Astrocyte of the hippocampus (primary cell): ENCODE results near the gene ODAM.
"Not testable (repeated sequence)": the region's sequence is repeated elsewhere in the genome, so short reads cannot be mapped to it uniquely, and the experiment has no call there.

Source experiments
- DNase-seq: peaks from one replicate; pipeline ENCODE4 v3.0.0; 2011; ENCODE audit warnings: low read depth, low spot score

Gene ODAM

DNA sequence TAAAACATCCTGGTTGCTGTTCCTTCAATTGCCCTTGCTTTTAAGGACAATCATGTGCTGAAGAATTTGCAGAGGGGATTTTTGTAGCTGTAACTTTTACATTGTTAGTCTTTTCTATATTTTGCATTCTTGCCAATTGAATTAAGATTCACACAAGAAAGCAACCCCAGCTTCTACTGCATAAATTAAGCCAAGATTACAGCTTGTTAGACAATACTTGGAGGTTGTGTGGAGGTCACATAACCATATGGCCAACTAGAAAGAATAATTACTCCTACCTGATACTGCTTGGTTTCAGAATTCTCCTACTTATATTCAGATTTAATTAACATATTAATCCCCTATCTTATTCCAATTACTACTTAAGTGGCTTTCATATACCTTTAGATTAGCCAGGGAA lies 26.3 kb downstream of the ODAM start:
- not testable (repeated sequence) for DNase-seq

GRCh38 chr4:70225824-70226223 lies 30.3 kb downstream of the ODAM start, which contains the start of gene FDCSP:
Gene FDCSP, plus strand, starts transcription at chr4:70226124. Its CDS starts 5,071 bp downstream, at chr4:70231195.
- no peak for DNase-seq

DNA sequence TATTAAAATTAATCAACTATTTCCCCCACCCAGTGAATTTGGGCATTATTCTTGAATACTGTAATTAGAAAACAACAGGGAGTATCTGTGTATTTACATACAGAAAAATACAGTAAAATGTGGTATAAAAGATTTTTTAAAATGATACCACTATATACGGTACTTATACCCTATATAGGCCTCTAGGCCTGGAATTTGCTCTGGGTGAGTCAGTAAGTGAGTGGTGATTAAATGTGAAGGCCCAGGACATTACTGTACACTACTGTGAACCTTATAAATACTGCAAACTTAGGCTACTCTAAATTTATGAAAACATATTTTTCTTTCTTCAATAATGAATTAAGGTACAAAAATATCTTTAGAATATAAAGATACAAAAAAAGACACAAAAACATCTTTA lies 40.6 kb downstream of the ODAM start:
- DNase-seq: no peak

GRCh38 chr4:70239131-70239883 lies 43.8 kb downstream of the ODAM start:
- DNase-seq: no peak

- peak; percentile 34 for DNase-seq
Observed at GRCh38 chr4:70239884-70240591, 44.5 kb downstream of the ODAM start.

DNA sequence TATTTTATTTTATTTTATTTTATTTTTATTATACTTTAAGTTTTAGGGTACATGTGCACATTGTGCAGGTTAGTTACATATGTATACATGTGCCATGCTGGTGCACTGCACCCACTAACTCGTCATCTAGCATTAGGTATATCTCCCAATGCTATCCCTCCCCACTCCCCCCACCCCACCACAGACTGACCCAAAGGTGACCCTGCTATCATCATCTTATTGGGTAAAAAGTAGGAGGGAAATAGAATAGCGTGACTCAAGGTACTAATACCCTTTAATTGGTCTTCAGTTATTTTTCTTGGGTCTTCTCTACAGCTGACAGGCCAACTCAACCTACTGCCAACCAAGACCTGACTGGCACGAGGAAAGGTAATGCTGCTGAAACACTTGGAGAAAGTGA lies 46.8 kb downstream of the ODAM start, which contains the start of gene CSN3:
CSN3 (plus strand) TSS at position 301 of the 400 bp plus-strand sequence. CDS start 2,223 bp downstream, outside the sequence.
- not testable (repeated sequence) for DNase-seq

DNA sequence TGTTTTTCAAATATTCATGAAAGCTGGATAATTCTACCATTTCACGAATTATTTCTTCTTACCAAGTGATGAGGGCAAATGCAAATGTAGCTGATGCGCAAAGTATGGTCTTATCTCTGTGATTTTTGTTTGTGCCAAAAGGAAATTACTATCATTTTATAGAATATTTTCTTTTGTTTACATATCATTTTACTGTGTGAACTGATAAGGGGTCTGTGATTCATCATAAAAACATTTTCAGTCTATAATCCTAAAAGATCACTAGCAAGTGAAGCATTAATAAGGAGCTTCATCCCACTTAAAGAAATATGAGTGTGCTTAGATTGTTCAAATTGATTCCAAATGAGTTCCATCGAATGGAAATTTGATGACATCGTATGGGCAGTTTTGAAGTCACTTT lies 47.6 kb downstream of the ODAM start:
- no peak for DNase-seq

DNA sequence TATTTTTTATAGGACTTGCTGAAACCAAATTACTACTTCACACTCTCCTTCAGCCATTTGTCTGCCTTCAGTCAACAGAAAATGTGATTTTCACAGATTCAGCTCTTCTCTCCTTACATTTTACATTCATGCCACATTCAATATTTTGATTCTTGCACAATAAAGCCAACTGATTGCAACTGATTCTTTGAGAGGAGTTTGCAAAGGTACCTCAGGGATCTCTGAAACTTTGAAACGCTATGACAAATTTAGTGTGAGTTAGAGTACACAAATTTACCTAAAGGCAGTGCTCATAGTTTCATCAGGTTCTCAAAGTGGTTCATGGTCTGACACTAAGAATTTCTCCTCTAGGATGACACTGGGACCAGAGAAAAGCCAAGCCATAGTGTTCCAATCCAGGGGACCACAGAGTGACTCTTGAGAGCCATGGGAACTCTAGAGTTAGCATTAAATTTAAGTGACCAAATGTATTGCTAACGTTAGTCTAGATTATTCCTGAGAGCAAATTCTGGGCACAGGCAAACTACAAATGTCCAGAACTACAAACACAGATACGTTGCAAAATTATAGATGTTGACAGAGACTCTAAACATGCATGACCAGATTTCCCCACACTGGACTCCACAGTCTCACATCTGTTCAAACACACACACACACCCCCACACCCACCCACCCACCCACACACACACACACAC lies 55.9 kb downstream of the ODAM start:
- no peak for DNase-seq

GRCh38 chr4:70251945-70252277 lies 56.4 kb downstream of the ODAM start:
- no peak for DNase-seq
